Testis (tissue), 2 donors: ENCODE data around the gene EFR3B.

Experiments
- CTCF ChIP-seq, 3 experiments: fragments of 450-650 bp in 2 of 3; fragments of 200-600 bp in 1 of 3; sonication (generic) in 1 of 3; IDR thresholded peaks; one replicate each; pipeline ENCODE4 v1.5.1; 2016 to 2019; ENCODE audit warnings: antibody characterized with exemption in 3 of 3, mild to moderate bottlenecking in 2 of 3, moderate library complexity in 1 of 3
- POLR2A ChIP-seq: fragments of 450-650 bp; IDR thresholded peaks from one replicate; pipeline ENCODE4 v1.6.1; 2017; ENCODE audit warnings: antibody characterized with exemption, mild to moderate bottlenecking, moderate library complexity

DNA sequence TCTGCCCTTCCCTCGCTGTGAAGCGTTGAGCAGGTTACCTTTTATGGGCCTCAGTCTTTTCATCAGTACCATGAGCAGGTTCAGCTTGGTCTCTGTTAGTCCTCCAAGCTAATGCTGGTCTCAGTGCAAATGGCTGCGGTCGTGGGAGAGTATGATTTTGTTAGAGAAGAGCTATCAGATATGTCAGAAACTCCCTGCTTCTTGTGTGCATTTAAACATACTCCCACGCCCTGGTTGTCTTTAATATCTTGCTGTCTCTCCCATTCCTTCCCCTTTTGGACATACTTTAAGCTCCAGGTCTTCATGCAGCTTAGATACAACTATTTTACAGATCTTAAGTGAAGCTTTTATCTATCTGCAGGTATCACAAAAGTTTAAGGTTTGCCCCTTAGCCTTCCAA, 62.9 kb downstream of the EFR3B start:
- no peak for TF ChIP-seq CTCF (IDR thresholded peaks at IDR 0.05)
- no peak for TF ChIP-seq POLR2A
